Activated CD8-positive, alpha-beta T cell treated with anti-CD3 and anti-CD28 coated beads for 36 hours (primary cell): ENCODE measurements around the gene PAPPA2. TPM values are rescaled to one million over a fixed set of nuclear protein-coding genes. Genes with fewer than 3 reads are reported as not detected.

Experiments used
- ATAC-seq: fragments of 200-7000 bp; cut with Tn5 transposase; one replicate; pipeline ENCODE4 v1.10.0; 2021; ENCODE audit warnings: mild to moderate bottlenecking, moderate library complexity
- CTCF ChIA-PET: fragments of 350-600 bp; sonication (Branson Sonifier 250); formaldehyde crosslinking; loops from one replicate; lab custom pipeline; 2021; ENCODE audit warnings: antibody characterized with exemption; lab: Charles Lee
- POLR2A ChIA-PET: fragments of 350-600 bp; sonication (Branson Sonifier 250); formaldehyde crosslinking; loops from one replicate; lab custom pipeline; 2021; ENCODE audit warnings: antibody characterized with exemption; lab: Charles Lee
- DNase-seq: peaks from one replicate; pipeline ENCODE4 v3.0.0-alpha.2; 2020
- H3K27ac Mint-ChIP-seq: one replicate; pipeline ENCODE4 v1.8.0; 2021; ENCODE audit warnings: mild to moderate bottlenecking, mixed read lengths
- H3K27me3 Mint-ChIP-seq: one replicate; pipeline ENCODE4 v1.8.0; 2021; ENCODE audit warnings: mixed read lengths
- H3K36me3 Mint-ChIP-seq: one replicate; pipeline ENCODE4 v1.8.0; 2021; ENCODE audit warnings: low read depth, mixed read lengths
- H3K4me1 Mint-ChIP-seq: one replicate; pipeline ENCODE4 v1.8.0; 2021; ENCODE audit warnings: low read depth, mixed read lengths
- H3K4me3 Mint-ChIP-seq: one replicate; pipeline ENCODE4 v1.8.0; 2021; ENCODE audit warnings: mild to moderate bottlenecking, moderate library complexity, mixed read lengths
- H3K9me3 Mint-ChIP-seq: one replicate; pipeline ENCODE4 v1.8.0; 2021; ENCODE audit warnings: mixed read lengths
- CTCF ChIP-seq: fragments of 200-600 bp; IDR thresholded peaks from one replicate; pipeline ENCODE4 v1.8.0; 2022; ENCODE audit warnings: antibody characterized with exemption, mild to moderate bottlenecking
- intact Hi-C: fragments of 100-400 bp; cut with micrococcal nuclease; formaldehyde crosslinking; loops from one replicate; pipeline ENCODE4 v1.10.0; 2022
- total RNA-seq, 2 experiments: library from RNA; stranded (reverse); gene quantifications; one replicate each; pipeline ENCODE4 v1.2.3, GENCODE V29; 2021

PAPPA2 gene
- total RNA-seq, 2 experiments from 2014 or later, result 0.07 to 0.13 TPM

DNA sequence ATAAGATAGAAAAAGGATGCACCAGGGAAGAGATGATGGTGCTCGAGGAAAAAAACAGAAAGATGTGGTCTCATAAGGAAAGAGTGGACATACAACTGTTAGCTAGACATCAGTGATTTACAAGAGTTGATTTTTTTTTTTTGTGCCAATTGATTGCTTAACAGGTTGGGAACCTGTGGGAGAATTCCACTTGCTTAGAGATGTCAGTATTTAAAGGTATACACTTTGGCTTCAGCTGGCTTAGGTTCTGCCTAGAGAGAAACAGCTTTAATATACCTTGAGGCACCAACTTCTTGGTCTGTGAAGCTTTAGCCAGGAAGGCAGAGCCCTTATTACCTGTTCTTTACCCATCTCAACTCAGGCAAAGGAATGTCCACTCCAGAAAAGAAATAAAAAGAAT, 303.8 kb downstream of the PAPPA2 start:
- H3K4me3 Mint-ChIP-seq, result no peak overlapping the region
- H3K9me3 Mint-ChIP-seq, result no peaks in the 10 kb centered on the region
- no peak for TF ChIP-seq CTCF
- peaks cover 4% of the 10 kb centered on the region for H3K27me3 Mint-ChIP-seq
- POLR2A ChIA-PET, result no interaction called here
- CTCF ChIA-PET, result interaction anchor here (1.2 kb wide), 1 partner anchor 115 kb away, joined by 3 read pairs; no protein-coding TSS in a partner anchor
- ATAC-seq (no peak), DNase-seq (no peak)
- H3K27ac Mint-ChIP-seq, result no peak overlapping the region
- intact Hi-C loops, result no loop called here
- H3K36me3 Mint-ChIP-seq, result no peaks in the 10 kb centered on the region
- H3K4me1 Mint-ChIP-seq, result no peaks in the 10 kb centered on the region

DNA sequence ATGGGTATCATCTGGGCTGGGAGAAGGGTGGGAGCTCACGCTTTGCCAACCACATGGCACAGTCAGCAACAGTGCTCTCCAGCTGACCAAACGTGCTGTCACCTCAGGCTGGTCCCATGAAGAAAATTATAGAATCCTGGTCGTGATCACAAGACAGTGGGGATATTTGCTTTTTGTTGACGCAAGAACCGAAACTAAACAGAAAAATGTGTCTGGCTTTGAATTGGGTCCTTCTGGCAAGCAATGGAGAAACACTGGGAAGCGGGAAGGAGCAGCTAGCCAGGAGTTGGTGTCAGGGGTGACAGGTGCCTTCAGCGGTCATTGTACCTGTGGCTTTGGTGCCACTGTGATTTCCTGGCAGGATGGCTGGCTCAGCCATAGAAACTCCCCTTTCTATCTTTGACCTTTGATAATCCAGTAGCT, 304.8 kb downstream of the PAPPA2 start:
- no peak overlapping the region for H3K27ac Mint-ChIP-seq
- ATAC-seq (no peak), DNase-seq (no peak)
- H3K36me3 Mint-ChIP-seq, result no peaks in the 10 kb centered on the region
- peaks cover 4% of the 10 kb centered on the region for H3K27me3 Mint-ChIP-seq
- no peaks in the 10 kb centered on the region for H3K9me3 Mint-ChIP-seq
- H3K4me3 Mint-ChIP-seq, result no peak overlapping the region
- POLR2A ChIA-PET, result no interaction called here
- TF ChIP-seq CTCF, result no peak
- no peaks in the 10 kb centered on the region for H3K4me1 Mint-ChIP-seq
- CTCF ChIA-PET, result no interaction called here
- intact Hi-C loops, result no loop called here

DNA sequence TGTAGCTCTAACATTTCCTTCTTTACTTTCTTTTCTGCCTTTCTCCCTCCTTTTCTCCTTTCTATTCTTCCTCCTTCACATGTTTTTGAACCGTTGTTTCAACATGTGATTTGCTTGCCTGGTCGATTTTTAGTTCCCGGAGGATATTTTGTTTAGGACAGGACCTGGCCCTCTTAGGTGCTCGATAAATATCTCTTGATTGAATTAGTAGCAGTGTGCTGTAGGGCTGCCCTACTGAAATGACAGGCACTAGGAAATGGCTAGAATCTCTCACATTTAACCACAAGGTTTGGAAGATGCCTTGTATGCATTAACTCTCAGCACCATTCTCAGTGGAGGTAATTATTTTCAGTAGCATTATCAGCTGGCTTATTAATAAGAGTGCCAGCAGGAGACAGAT, 305.6 kb downstream of the PAPPA2 start:
- intact Hi-C loops, result no loop called here
- H3K36me3 Mint-ChIP-seq, result no peaks in the 10 kb centered on the region
- no peak overlapping the region for H3K27ac Mint-ChIP-seq
- POLR2A ChIA-PET, result no interaction called here
- DNase-seq, result no peak
- CTCF ChIA-PET, result no interaction called here
- no peak overlapping the region for H3K4me3 Mint-ChIP-seq
- no peak for ATAC-seq
- no peaks in the 10 kb centered on the region for H3K9me3 Mint-ChIP-seq
- H3K4me1 Mint-ChIP-seq, result no peaks in the 10 kb centered on the region
- TF ChIP-seq CTCF, result no peak
- H3K27me3 Mint-ChIP-seq, result peaks cover 4% of the 10 kb centered on the region

DNA sequence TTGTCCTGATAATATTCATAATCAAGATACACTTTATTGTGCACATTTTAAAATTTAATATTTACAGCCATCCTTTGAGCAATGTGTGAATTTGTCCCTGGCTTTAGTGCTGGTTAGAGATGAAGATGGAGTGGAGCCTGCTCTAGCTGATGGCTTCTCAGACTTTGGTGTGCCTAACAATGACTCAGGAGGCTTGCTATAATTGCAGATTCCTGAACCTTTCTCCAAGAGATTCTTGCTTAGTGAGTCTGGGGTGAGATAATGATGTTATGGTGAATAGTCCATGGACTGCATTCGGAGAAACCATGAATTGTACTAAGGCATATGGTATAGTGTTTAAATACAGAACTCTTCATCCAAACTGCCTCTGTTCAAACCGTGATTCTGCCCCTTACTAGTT, 307.1 kb downstream of the PAPPA2 start:
- Mint-ChIP-seq H3K27ac (no peak overlapping the region), H3K9me3 (no peaks in the 10 kb centered on the region), H3K4me1 (no peaks in the 10 kb centered on the region), H3K36me3 (no peaks in the 10 kb centered on the region), H3K27me3 (peaks cover 4% of the 10 kb centered on the region), H3K4me3 (no peak overlapping the region)
- no peak for TF ChIP-seq CTCF
- intact Hi-C loops, result no loop called here
- ChIA-PET POLR2A (no interaction called here), CTCF (no interaction called here)
- no peak for DNase-seq
- no peak for ATAC-seq

- DNase-seq (no peak), ATAC-seq (no peak)
- Mint-ChIP-seq H3K4me1 (no peaks in the 10 kb centered on the region), H3K36me3 (no peaks in the 10 kb centered on the region), H3K27ac (no peak overlapping the region), H3K9me3 (no peaks in the 10 kb centered on the region), H3K27me3 (peaks cover 4% of the 10 kb centered on the region), H3K4me3 (no peak overlapping the region)
- CTCF ChIA-PET, result no interaction called here
- intact Hi-C loops, result no loop called here
- POLR2A ChIA-PET, result no interaction called here
- no peak for TF ChIP-seq CTCF
Measured at GRCh38 chr1:176773038-176773437, 310.1 kb downstream of the PAPPA2 start.
